Measurements from ENCODE around the gene G6PD.
"Not testable (repeated sequence)": the region's sequence is repeated elsewhere in the genome, so short reads cannot be mapped to it uniquely, and the experiment has no call there.

G6PD gene

DNA sequence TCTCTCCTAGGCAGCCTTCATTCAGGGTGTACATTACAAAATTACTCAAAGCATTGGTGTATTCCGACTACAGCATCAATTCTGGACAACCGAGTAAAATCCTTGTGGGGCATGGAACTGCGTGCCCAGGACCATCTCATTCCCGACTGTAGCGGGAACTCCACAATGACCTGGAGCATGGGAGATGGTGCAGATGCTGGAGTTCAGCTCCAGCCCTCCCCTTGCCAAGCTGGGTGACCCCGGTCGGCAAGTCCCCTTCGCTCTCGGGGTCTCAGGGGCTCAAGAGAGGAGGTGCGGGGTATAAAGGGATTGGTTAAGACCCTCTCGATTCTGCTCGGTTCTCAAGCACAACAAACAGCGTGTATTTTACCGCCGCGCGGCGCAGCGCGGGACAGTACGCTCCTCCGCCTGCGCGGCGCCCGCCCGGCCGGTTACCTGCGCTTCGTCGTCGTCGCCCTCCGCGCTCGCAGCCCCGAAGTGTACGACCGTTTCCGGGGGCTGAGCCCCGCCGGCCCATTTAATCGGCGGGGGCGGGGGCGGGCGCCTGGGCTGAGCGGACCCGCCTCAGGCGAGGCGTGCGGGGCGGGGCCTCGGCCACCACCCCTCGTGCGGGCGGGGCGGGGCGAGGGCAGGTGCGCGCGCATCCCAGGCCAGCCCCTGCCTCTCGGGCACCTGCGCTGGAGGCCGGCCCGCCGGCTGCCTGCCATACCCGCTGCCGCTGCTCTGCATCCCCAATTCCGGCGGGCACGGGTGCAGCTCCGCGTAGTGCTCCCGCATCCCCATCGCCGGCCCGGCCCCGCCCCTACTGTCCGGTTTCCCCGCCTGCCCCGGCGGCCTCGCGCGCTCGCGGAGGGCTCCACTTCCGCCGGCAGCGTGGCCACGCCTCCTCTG lies at the start of gene G6PD:
TSS of gene G6PD (minus strand) at position 493 of the 891 bp plus-strand sequence. CDS start 691 bp downstream, outside the sequence.
- DNase-seq (ENCODE audit: low spot score), result peak; percentile 12

DNA sequence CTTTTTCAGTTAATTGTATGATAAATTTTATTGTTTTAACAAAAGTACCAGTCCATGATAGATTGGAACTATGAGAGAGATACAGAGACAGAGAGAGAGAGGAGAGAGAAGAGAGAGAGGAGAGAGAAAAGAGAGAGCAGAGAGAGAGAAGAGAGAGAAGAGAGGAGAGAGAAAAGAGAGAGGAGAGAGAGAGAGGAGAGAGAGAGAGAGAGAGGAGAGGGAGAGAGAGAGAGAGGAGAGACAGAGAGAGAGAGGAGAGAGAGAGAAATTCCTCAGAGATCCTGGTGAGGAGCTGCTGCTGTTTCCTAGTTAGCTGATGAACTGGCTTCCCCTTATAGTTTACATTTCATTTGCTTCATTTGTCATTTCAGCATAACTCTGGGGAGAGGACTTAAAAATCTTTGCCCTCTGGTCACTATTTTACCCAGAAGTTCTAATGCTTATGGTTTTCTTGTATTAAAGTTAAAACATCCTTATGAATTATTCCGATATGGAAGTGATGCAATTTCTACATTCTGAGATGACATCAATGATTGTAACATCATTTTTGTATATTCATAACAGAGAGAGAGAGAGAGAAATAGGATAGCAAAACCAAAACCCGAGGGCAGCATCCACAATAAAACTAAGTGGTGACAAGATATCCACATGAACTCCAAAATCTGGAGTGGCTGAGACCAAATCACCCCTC lies 49.1 kb upstream of the G6PD start:
- DNase-seq (ENCODE audit: low spot score), result no peak

DNA sequence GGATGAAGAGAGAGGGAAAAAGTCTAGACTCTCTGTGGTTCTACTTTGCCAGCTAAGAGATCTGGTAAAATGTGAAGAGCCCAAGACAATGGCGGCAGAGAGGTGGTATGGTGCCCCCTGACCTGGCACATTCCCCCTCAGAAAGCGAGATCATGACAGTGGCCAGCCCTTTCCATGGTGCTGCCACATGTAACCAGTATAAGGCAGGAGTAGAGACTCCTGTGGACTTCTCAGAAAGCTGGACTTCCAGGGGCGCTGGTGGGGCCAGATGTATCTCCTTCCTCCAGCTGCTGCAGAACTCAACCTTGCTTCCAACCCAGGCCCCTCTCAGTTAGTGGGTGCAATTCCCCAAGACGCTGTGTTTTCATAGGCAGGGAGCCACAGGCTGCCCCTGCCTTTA lies 47.8 kb upstream of the G6PD start:
- no peak for DNase-seq (ENCODE audit: low spot score)

DNA sequence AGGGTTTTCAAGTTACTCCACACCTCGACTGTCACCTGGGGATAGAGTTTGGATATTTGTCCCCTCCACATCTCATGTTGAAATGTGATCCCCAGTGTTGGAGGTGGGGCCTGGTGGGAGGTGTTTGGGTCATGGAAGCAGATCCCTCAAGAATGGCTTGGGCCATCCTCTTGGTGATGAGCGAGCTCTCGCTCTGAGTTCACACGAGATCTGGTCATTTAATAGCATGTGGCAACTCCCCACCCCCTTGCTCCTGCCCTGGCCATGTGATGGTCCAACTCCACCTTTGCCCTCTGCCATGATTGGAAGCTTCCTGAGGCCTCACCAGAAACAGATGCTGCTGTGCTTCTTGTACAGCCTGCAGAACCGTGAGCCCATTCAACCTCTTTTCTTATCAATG lies 46.6 kb upstream of the G6PD start:
- DNase-seq (ENCODE audit: low spot score), result no peak

DNA sequence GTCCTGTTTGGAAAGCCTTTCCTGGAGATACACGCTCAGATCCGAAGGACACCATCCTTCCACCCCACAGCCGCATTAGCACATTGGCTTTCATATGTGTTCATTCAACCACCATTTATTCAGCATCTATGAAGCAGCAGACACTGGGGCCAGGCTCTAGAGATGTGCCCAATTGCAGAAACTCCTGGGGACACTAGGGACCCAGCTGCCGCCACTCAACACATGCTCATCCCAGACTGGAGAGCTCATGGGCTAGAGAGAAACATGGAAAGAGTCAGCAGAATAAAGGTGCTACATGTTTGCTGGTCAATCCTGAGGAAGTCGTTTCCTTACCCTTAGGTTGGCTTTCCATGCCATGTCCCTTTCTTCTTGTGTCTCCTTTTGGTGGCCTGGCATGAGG lies 45.9 kb upstream of the G6PD start:
- no peak for DNase-seq (ENCODE audit: low spot score)

DNA sequence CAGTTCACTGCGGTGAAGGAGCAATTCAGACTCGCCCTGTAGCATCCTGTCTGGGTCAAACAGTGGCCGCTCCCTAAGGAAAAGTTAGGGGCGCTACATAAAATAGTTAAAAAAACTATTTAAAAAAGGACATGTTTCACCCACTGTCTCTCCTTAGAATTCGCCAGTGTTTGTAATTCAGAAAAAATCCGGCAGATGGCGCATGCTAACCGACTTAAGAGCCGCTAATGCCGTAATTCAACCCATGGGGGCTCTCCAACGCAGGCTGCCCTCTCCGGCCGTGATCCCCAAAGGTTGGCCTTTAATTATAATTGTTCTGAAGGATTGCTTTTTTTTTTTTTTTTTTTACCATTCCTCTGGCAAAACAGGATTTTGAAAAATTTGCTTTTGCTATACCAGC lies 43.8 kb upstream of the G6PD start:
- DNase-seq (ENCODE audit: low spot score), result not testable (repeated sequence)

DNA sequence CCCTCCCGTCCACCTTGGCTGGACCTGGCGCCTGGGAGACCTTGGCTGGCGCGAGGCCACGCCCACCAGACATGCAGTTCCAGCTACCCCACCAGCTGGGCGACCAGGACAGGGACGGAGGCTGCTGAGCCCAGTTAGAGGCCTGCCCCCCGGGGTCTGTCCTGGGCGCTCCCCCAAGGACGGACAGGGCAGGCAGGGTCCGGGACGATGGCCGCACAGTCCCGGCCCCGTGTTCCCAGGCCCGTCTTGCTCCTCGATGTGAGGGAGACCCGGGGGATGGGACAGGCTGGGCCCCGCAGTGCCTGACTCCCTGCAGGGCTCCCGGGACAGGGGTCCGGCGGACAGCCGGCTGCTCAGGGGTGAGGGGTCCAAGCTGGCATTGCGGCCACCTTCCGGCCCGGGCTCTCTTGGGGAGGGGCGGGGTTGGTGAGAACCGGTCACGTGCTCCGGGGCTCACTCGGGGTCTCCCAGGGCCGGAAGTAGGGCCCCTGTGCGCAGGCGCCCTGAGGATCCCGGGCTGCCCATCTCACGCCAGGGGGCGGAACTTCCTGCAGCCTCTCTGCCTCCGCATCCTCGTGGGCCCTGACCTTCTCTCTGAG lies 38.0 kb upstream of the G6PD start, which contains the start of gene CTAG1A:
TSS of gene CTAG1A (plus strand) at position 549 of the 599 bp plus-strand sequence. CDS start 74 bp downstream, outside the sequence.
- DNase-seq (ENCODE audit: low spot score), result not testable (repeated sequence)

DNA sequence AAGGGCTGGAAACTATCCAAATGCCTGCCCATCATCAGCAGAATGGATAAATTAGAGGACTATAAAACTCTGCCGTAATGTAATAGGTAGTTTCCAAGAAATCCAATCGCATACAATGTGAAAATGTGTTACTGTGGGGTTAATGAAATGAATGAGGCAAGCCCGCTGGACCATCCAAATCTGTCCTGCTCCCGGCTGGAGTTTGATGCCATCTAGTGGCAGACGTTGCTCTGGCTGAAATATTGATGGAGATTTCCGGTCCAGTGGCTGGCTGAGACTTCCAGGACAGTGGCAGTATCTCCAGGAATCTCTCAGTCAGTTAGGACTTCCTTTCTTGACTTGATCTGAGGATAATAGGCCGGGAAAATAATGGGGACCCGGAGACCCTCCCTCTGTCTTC lies 36.3 kb upstream of the G6PD start:
- DNase-seq (ENCODE audit: low spot score), result not testable (repeated sequence)

DNA sequence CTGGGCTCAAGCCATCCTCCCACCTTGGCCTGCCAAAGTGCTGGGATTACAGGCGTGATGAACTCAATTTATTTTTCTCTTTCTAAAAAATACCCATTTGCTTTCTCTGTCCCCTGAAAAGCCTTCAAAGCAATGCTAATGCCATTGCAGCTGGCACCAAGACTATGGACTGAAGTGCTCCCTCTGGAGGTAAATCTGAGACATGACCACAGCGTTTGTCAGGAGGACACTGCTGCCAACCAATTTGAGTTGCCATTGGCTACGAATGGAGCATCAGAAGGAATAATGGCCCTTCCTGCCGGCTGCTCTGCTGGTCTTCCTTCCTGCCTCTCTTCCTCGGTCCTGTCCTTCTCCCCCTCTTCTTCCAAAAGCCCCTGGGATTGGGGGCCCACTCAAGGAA lies 28.4 kb upstream of the G6PD start:
- DNase-seq (ENCODE audit: low spot score), result not testable (repeated sequence)

DNA sequence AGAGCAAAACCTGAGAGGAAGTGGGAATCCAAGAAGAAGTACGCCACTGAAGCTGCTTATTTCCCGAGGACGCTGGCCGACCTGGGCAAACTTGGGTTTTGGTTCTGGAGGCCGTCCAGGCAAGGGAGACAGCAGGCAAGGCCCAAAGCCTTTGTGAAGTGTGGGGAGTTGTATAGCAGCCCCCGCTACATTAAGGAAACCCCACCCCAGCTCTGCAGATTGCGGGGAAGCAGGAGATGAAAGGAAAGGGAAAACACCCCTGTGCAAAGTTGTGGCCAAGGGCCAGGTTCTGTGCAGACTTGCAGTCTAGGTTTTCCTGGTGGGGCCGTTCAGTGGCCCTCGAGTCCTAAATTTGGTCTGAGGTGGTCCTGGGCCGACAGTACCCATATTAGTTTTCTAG lies 26.4 kb upstream of the G6PD start:
- DNase-seq (ENCODE audit: low spot score), result not testable (repeated sequence)

DNA sequence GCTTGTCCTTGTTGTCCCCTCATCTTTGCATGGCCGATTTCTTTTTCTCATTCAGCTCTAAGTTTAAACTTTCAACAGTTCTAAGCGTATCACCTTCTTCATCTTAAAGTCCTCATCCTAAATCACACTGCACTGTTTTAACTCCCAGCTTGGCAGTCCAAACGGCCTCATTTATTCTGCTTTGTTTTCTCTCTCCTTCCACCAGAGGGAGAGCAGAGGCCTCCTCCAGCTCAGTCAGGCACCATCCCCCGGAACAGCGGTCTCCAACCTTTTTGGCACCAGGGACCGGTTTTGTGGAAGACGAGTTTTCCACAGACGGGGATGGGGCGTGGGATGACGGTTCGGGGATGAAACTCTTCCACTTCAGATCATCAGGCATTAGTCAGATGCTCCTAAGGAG lies 23.7 kb upstream of the G6PD start:
- not testable (repeated sequence) for DNase-seq (ENCODE audit: low spot score)

DNA sequence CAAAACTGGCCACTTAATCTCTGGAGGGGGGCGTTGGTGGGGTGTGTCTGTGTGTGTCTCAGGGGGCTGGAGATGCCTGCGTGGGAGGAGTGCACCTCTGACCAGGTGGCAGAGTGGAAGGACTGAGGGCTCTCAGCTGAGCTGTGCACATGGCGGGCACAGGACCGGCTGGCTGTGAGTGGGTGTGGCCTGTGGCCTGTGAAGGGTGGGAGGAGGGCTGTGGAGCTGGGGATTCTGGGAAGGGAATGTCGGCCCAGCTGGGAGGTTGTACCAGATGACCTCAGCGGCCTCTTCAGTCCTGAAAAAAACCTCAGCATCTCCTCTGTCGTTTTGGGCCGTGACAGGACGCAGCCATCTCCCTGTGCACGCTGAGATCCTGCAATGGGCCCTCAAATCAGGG lies 15.6 kb upstream of the G6PD start:
- not testable (repeated sequence) for DNase-seq (ENCODE audit: low spot score)

DNA sequence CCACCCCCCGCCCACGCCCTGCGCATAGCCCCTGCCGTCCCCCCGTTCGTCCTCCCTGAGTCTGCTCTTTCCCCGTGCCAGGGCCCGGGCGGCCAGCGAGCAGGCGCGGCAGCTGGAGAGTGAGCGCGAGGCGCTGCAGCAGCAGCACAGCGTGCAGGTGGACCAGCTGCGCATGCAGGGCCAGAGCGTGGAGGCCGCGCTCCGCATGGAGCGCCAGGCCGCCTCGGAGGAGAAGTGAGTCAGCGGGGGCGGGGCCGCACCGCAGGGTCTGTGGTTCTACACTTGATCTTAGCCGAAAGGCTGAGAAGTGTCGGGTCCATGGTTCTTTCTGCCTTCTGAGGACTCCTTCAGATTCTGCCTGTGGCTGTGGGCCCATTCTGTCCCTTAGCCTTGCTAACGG lies 13.7 kb upstream of the G6PD start:
- DNase-seq (ENCODE audit: low spot score), result not testable (repeated sequence)

DNA sequence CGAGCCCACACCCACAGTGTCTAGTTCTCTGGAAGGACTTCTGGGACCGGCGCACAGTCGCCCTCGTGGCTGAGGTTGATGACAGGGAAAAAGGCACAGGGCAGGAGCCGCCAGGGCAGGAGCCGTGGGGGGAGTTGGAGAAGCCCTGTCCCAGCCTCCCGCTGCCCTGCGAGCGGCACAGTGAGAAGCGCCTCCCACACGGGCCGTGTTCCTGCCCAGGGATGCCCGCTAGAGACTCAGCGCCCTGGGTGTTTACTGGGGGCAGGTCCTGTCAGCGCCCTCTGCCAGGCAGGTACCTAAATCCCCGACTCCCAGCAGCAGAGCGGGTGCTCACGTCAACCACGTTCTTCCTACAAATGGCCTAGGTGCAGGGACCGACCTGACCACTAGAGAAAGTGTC lies 12.2 kb upstream of the G6PD start:
- DNase-seq (ENCODE audit: low spot score), result not testable (repeated sequence)

DNA sequence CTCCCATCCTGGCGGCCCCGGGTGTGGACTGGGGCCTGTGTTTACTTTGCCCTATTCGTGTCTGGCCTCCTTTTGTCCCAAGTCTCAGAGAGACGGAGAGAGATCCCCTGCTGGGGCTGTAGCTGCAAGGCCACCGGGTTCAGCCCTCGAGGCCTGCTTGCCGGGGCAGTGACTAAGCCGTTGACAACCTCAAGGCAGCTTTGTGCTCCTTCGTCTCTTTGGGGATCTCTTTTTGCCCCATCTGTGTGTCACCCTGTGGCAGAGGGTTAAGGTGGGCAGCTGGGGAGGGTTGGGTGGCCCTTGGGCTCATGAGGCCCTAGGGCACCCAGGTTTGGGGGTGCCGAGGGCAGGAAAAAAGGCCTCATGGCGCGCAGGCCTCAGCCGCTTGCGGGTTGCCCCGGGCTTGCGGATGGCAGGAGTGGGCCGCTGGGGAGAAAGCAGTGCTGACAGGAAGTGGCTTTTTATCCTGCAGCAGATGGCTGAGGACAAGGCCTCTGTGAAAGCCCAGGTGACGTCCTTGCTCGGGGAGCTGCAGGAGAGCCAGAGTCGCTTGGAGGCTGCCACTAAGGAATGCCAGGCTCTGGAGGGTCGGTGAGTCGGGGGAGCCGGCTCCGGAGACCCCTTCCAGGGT lies 11.5 kb upstream of the G6PD start:
- not testable (repeated sequence) for DNase-seq (ENCODE audit: low spot score)

DNA sequence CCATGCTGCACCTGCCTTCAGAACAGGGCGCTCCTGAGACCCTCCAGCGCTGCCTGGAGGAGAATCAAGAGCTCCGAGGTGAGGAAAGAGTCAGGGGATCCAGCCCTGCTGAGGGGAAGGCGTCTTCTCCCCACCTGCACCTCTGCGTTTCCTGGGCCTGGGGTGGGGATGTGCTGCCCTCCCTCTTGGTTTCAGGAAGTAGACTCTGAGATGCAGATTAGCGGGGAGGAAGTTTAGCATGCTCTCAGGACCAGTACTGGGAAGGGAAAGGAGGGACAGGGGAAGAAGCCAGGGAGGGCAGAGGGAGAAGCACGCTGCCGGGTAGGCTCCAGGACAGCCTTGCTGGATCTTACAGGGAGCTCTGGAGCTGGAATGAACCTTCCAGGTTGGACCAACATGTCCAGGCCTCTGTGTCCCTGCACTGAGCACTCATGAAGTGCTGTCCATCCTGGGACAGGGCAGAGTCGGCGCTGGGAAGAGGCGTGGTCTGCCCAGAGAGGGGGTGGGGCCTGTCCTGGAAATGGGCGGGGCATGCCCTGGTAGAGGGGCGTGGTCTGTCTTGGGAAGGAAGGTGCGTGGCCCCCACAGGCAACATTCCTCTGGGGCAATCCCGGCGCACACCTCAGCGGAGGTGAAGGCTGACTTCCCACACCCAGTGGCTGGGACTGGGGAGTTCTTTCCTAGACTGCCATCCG lies 5.6 kb upstream of the G6PD start:
- not testable (repeated sequence) for DNase-seq (ENCODE audit: low spot score)

DNA sequence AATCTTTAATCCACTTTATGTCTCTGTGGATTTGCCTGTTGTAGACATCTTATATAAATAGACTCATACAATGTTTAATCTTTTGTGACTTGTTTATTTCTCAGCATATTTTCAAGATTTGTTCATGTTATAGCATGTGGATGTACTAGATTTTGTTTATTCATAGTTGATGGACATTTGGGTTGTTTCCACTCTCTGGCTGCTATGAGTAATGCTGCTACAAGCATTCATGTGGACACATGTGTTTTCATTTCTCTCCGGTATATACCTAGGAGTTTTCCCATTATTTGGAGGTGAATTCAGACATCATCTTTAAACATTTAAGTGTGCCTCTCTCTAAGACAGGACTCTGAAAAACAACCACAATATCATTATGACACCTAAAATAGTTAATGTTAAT lies 3.1 kb upstream of the G6PD start:
- DNase-seq (ENCODE audit: low spot score), result no peak

DNA sequence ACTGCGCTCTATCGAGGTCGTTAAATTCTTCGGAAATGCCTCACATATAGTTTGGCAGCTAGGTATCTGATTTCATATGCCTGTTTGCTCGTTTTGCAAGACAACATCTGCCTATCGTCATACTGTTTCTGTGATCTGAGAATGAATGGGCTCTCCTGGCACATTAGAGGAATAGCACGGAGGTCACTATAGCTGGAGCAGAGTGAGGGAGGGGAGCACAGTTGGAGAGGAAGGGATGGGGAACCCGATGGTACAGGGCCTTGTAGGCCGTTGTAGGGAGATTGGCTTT lies 1.3 kb upstream of the G6PD start:
- peak; percentile 10 for DNase-seq (ENCODE audit: low spot score)

DNA sequence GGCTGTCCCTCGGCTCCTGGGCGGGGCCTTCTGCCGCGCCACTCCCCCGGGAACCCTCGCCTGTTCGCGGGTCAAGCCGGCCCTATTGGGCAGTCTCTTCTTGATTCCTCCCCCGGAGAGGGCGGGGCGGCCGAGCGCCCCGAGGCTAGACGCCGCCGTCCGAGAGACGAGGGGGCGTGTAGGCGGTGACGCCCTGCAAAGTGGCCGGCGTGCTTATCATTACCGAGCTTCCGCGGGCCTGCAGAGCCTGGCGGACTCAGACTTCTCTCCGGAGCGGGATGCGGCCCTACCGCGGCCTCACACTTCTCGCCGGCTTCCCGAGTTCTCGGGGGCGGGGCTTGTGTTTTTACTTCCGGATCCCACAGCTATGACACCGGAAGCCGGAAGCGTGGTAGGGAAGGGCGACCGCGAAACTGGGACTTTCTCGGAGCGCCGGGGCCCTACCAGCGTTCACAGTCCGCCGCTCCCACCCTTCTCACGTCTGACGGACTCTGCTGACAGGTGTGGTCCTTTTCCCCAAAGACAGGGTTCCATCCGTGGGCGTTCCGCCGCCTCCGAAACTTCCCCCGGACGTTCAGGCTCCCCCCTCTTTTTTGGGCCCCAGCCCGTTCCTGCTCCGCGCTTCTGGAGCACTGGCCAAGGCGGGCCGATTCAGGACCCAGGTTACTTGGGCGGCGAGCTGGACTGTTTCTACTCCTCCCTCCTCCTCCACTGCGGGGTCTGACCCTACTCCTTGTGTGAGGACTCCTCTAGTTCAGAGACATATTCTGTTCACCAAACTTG lies 790 bp upstream of the G6PD start, which contains the start of gene IKBKG:
TSS of gene IKBKG (plus strand) at position 376 of the 783 bp plus-strand sequence. CDS start 4,383 bp downstream, outside the sequence.
- DNase-seq (ENCODE audit: low spot score), result peak; percentile 87

DNA sequence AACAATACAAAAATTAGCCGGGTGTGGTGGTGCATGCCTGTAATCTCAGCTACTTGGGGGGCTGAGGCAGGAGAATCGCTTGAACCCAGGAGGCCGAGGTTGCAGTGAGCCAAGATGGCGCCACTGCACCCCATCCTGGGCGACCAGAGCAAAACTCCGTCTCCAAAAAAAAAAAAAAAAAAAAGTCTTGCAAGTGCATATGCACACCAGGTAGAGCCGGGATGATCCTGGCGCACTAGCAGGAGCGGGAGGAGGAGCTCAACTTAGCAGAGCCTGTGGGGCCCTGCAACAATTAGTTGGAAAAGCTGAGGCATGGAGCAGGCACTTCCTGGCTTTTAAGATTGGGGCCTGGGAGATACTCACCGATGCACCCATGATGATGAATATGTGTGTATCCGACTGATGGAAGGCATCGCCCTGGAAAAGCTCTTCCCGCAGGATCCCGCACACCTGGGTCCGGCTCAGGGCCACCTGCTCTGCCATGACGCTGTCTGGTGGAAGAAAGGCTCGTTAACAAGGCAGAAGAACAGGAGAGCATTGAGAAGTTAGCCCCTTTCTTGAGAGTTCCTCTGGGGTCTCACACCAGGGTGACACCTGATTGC lies 872 bp downstream of the G6PD start:
- no peak for DNase-seq (ENCODE audit: low spot score)
